Measurements from ENCODE around the gene RBM15B.

RBM15B gene

DNA sequence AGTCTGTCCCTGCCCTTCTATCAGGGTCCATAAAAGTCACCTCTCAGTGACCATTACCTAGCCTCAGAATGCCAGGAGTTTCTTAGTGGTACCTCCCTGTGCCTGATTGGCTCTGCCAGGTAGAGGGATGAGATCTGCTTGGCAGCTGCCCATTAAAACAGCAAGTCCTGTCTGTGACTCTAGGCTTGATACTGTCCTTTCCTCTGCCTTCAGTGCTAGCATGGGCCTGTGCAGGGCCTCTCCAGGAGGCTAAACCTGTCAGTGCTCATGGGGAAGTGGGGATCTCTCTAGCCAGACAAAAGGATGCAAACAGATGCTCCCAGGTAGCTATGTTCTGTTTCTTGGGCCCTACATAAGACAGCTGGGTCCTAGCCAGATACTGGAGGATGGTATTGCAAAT, 15.9 kb upstream of the RBM15B start:
- in situ Hi-C loops (cut with HindIII; ENCODE audit: low sequenced_read_pairs) = loop anchor here (25.0 kb wide), 1 partner anchor 1038 kb away; the partner anchor contains the start of genes RASSF1, TUSC2 and ZMYND10

DNA sequence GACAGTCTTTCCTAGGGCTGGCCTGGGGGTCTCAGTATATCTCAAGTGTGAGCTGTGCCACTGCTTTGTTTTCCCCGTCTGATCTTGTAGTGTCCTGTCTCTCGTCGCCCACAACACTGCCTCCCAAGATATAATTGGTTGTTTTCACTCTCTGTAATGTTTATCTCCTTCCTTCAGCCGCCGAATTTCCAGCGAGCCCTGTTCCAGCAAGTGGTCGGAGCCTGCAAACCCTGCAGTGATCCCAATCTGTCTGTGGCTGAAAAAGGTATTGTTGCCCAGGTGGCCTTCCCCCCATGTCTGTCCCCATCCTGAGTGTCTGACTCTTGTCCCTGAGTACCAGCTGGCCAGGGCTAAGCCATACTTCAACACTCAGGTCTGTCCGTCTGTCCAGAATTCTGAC, 15.5 kb upstream of the RBM15B start:
- in situ Hi-C loops (cut with HindIII; ENCODE audit: low sequenced_read_pairs) = loop anchor here (25.0 kb wide), 1 partner anchor 1038 kb away; the partner anchor contains the start of genes RASSF1, TUSC2 and ZMYND10

DNA sequence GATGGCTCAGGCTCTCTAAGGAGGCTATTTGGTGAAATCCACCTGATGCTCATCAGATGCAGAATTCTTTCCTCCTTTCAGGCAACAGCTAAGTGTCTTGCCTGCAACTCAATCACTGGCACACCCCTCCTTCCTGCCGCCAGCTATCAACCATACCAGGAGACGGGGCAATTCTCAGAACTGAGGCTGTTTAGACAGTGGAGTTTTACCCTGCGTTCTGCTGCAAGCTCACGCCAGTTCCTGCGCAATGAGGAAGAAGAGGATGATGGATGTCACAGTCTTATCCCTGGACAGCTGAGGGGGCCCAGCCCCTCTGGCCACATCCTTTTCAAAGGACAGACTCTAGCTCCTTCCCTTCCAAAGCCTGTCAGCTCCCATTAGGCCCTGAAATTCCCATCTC, 13.0 kb upstream of the RBM15B start:
- in situ Hi-C loops (cut with HindIII; ENCODE audit: low sequenced_read_pairs) = loop anchor here (25.0 kb wide), 1 partner anchor 1041 kb away; the partner anchor contains the start of genes RASSF1, TUSC2 and ZMYND10

DNA sequence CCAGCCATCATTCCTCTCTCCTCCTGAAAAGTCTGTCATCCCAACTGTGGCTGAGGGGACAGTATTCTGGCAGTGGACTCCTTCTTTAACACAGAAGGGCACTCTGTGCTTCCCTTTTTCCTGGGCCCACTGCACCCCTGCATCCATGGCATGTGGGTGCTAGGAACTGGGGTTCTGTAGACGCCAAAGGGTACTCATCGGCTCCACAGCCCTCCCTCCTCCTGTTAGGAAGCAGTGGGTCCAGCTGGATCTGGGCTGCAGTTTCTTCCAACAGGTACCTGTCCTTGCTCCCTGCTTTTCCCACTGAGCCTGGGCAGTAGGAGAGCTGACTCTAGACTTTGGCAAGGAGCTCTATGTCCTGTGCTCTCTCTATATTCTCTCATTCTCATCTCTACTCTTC, 12.4 kb upstream of the RBM15B start:
- in situ Hi-C loops (cut with HindIII; ENCODE audit: low sequenced_read_pairs) = loop anchor here (25.0 kb wide), 1 partner anchor 1041 kb away; the partner anchor contains the start of genes RASSF1, TUSC2 and ZMYND10

DNA sequence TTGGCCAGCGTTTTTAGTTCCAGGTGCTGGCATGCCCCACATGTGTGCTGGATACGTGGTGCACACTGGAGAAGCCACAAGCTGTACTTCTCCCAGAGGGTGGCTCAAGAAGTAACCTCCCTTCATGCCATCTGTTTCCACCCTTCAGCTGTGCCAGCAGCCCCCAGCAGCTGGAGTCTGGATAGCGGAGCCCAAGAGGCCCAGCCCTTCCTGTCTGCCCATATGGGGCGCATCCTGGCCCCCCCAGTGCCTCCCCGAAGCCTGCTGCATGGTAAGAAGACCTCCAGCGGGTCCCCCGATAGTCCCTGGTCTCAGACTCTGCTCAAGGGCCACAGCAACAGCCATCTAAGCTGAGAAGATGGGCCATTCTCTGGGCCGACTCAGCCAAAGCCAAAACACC, 11.8 kb upstream of the RBM15B start:
- in situ Hi-C loops (cut with HindIII; ENCODE audit: low sequenced_read_pairs) = loop anchor here (25.0 kb wide), 1 partner anchor 1042 kb away; the partner anchor contains the start of genes RASSF1, TUSC2 and ZMYND10

DNA sequence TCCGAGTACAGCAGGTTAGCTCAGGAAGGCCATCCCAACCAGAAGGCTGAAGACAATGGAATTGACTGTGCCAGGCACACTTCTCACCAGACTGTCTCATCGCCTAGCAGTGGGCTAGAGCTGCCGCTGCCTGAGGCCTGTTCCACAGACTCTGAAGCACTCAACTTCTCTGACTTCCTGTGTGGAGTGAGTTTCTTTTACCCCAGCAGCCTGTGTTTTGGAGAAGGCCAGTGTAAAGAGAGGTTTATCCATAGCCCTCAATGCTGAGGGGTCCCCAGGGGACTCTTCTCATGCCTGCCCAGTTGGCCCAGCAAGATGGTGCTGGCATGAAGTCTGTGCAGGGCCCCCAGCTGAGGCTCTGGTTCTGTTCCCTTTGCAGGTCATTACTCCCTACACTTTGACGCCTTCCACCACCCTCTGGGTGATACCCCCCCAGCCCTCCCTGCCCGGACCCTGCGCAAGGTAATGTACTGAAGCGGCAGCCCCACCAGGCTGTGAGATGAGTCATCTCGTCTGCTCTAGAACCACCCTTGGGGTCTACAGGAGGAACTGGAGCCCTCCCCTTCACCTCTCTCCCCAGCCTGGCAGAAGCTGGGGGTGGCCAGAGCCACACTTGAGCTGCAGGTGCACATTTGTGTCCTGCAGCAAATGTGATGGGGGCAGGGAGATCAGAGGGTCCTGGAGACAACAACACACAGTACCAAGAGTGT, 11.2 kb upstream of the RBM15B start:
- in situ Hi-C loops (cut with HindIII; ENCODE audit: low sequenced_read_pairs) = loop anchor here (25.0 kb wide), 1 partner anchor 1043 kb away; the partner anchor contains the start of genes RASSF1, TUSC2 and ZMYND10

DNA sequence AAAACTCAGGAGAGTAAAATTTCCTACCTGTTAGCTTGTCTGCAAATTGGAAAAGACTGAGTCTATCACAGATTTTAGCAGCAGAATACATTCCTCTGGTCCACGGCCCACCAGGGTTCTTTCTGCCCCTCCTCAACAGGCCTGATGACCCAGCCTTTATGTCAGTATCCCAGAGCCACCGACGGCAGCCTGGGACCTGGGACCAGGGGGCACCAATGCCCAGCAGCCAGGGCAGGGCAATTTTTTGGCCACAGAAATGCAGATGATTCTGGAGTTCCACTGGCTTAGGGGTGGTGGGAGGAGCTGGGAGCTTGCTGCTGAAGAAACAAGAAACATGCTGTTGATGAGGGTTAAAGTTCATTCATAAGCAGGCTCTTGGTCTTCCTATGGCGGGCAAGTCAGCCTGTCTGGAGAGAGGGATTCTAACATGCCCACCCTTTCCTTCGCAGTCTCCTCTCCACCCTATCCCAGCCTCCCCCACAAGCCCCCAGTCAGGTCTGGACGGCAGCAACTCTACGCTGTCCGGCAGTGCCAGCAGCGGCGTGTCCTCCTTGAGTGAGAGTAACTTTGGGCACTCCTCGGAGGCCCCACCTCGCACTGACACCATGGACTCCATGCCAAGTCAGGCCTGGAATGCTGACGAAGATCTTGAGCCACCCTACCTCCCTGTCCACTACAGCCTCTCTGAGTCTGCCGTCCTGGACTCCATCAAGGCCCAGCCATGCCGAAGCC, 10.3 kb upstream of the RBM15B start:
- in situ Hi-C loops (cut with HindIII; ENCODE audit: low sequenced_read_pairs) = loop anchor here (25.0 kb wide), 1 partner anchor 1043 kb away; the partner anchor contains the start of genes RASSF1, TUSC2 and ZMYND10

DNA sequence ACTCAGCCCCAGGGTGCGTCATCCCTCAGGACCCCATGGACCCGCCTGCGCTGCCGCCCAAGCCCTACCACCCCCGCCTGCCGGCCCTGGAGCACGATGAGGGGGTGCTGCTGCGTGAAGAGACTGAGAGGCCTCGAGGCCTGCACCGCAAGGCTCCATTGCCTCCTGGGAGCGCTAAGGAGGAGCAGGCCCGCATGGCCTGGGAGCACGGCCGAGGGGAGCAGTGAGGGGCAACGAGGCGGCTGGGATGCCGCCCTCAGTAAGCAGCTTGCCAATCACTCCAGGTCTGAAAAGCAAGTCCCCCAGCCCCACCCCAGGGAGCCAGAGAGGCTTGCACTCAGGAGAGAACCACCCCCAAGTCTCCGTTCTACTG, 9.8 kb upstream of the RBM15B start:
- in situ Hi-C loops (cut with HindIII; ENCODE audit: low sequenced_read_pairs) = loop anchor here (25.0 kb wide), 1 partner anchor 1044 kb away; the partner anchor contains the start of genes RASSF1, TUSC2 and ZMYND10

DNA sequence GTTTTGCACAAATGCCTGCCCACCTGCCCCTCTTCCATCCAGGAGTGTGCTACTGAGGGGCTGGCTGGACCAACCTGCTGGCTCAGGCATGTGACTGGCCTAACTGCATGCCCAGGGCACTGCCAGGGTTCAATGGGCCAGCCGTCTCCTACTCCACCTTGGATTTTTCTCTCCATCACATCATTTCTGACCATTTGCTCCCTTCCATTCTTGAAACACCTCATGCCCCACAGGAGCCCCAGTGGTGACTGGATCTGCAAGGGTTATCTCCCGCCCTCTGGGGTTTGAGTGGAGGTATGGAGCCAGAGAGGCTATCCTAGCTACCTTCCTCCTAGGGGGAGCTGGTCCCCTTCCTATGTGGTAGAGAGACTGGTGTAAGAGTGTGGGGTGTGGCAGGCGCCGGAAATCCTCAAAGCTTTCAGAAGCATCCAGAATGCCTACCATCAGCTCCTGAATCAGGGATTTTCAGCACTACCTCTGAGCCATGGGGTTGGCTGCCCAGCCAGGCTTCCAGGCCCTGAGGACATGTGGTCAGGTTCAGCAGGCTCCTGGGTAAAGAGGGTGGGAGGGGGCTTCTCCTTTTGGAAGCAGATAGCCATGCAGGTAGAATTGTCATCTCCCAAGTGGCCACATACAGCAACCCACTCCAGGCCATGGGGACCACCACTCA, 8.9 kb upstream of the RBM15B start:
- in situ Hi-C loops (cut with HindIII; ENCODE audit: low sequenced_read_pairs) = loop anchor here (25.0 kb wide), 1 partner anchor 1045 kb away; the partner anchor contains the start of genes RASSF1, TUSC2 and ZMYND10

DNA sequence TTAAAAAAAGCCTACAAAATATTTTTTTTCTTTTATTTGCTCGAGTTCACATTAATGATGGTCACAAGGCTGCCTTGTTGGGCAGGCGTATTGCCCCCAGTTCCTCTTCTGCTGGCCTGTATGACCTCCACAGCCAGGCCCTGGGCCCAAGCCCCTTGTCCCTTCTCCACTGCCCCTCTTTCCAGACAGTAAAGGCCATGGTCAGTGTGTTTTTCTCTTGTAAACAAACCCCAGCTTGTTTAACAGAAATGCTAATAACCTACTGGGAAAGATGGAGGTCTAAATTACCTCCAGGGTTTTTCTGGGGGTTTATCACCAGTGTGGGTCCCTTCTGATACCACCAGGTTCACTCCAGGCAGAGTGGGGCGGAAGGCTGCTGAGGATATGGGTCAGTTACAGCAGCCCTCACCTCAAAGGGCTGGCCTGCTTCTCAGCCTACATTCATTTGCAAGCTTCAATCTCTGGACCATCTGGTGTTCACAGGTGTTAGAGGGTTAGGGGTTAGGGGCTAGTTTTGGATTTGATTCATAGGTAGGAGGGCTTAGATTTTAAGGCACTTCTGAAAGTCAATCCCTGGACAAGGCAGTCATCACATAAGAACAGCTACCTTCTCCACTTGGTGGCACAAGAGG, 8.0 kb upstream of the RBM15B start:
- in situ Hi-C loops (cut with HindIII; ENCODE audit: low sequenced_read_pairs) = loop anchor here (25.0 kb wide), 1 partner anchor 1046 kb away; the partner anchor contains the start of genes RASSF1, TUSC2 and ZMYND10

DNA sequence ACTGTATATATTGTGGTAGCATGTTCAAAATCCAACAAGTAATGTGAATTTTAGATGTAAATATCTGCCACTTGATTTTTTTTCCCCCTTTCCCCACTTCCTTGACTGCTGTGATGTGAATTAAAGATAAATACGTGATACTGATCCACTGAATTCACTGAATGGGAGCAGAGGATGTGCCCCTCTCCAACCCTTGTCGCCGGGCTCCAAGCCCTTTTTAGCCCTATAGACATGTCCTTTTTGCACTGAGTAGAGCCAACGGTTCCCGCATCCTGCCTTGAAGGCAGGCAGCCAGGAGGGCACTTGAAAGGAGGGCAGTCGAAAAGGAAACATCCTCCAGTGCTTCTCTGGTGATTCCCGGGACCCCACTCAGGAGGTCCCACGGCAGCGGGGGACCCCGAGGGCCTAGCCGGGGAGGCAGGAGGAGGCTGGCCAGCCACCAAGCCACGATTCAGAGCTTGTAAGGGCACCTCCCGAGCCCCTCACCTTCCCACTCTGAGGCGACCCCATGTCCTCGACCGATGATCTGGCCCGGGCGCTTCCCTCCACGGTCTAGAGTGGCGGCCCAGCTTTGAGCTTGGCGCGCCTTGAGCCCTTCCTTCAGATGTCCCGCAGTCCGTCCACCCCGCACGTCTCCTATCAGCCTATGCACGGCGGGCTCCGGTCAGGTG, 6.9 kb upstream of the RBM15B start:
- in situ Hi-C loops (cut with HindIII; ENCODE audit: low sequenced_read_pairs) = loop anchor here (25.0 kb wide), 1 partner anchor 1047 kb away; the partner anchor contains the start of genes RASSF1, TUSC2 and ZMYND10

DNA sequence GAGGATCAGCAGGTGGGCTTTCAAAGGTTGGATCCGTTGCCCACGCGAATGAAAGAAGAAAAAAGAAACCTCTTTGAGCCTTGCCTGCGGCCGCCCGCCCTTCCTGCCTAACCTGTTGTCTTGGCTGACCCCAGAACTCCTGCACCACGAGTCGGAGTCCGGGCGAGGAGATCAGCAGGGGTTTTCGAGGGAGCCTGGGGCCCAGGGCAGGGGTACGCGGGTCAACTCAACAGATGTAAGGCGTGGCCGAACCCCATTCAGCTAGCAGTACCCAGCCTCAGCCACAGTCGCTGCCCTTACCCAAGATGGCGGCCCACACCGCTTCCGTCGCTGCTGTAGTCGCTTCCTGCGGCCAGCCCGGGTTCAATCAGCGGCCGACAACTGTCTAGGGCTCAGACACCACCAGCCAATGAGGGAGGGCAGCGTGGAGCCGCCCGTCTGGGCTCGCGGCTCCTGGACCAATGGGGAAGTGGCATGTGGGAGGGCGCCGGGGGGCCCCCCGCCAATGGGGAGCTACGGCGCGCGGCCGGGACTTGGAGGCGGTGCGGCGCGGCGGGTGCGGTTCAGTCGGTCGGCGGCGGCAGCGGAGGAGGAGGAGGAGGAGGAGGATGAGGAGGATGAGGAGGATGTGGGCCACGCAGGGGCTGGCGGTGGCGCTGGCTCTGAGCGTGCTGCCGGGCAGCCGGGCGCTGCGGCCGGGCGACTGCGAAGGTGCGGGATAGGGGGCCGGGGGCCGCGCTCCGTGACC, 6.2 kb upstream of the RBM15B start, which contains the start of gene MANF:
Gene MANF (plus strand): TSS at position 566 of the 748 bp plus-strand sequence. CDS start 52 bp downstream, at position 618.
- in situ Hi-C loops (cut with HindIII; ENCODE audit: low sequenced_read_pairs) = loop anchor here (25.0 kb wide), 1 partner anchor 1048 kb away; the partner anchor contains the start of genes RASSF1, TUSC2 and ZMYND10

DNA sequence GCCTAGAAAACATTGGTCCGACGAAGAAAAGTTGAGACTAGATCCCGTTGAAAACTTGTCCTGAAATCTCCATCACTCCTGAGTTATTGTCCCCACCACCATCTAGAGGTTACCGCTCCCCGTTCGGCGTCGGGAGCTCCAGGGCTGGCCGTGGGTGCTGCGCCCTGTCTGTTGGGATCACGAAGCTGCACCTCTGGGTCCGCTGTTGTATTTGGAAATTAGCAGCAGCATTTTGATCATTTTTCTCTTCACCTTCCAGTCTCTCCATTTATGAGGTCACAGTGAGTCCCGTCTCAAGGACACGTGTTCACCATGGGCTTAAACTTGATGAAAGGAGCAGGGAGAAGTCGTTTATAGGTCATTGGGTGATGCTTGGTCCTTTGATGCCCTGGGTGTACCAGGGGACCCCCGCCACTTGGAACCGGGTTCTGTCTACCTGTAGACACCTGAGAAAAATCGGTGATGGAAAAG, 5.4 kb upstream of the RBM15B start:
- in situ Hi-C loops (cut with HindIII; ENCODE audit: low sequenced_read_pairs) = loop anchor here (25.0 kb wide), 1 partner anchor 1048 kb away; the partner anchor contains the start of genes RASSF1, TUSC2 and ZMYND10

DNA sequence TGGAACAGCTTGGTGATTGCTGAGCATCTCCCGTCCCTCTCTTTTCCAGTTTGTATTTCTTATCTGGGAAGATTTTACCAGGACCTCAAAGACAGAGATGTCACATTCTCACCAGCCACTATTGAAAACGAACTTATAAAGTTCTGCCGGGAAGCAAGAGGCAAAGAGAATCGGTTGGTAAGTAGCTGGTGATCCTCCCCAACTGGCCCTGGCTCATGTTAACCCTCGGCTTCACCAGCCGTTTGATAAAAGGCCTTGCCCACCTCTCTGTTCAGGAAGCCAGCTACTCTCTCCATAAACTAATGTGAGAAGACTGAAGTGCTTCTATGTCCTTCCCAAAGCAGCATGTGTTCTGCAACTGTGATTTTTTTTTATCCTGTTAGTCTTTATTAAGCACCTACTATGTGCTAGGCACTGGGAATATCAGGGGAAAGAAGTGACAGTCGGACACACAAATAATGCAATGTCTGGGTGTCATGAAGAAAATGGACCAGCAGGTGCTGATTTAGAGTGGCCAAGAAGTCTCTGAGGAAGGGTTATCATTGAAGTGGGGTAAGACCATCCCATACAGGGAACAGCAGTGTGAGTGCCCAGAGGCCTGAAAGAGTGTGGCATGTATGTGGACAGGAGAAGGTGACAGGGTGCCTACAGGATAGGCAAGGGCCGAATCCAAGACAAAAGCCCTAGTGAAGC, 4.8 kb upstream of the RBM15B start:
- in situ Hi-C loops (cut with HindIII; ENCODE audit: low sequenced_read_pairs) = loop anchor here (25.0 kb wide), 1 partner anchor 1049 kb away; the partner anchor contains the start of genes RASSF1, TUSC2 and ZMYND10

DNA sequence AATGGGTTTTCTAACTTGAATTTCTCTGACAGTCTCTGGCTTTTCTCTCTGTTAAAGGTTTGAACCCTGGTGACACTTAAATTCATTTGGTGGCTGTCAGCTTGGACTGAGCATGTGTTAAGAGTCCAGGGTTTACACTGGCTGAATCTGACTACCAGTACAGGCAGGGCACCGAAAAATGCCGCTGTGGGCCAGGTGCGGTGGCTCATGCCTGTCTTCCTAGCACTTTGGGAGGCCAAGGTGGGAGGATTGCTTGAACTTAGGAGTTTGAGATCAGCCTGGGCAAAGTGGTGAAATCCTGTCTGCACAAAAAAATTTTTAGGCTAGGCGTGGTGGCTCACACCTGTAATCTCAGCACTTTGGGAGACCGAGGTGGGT, 4.2 kb upstream of the RBM15B start:
- in situ Hi-C loops (cut with HindIII; ENCODE audit: low sequenced_read_pairs) = loop anchor here (25.0 kb wide), 1 partner anchor 1050 kb away; the partner anchor contains the start of genes RASSF1, TUSC2 and ZMYND10

DNA sequence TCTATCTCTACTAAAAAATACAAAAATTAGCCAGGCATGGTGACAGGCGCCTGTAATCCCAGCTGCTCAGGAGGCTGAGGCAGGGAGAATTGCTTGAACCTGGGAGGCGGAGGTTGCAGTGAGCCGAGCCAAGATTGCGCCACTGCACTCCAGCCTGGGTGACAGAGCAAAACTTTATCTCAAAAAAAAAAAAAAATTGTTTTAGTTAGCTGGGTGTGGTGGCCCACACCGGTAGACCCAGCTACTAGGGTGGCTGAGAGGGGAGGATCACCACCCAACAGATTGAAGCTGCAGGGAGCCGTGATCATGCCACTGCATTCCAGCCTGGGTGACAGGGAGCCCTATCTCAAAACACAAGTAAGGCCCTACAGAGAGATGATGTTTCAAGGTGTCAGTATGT, 3.8 kb upstream of the RBM15B start:
- in situ Hi-C loops (cut with HindIII; ENCODE audit: low sequenced_read_pairs) = loop anchor here (25.0 kb wide), 1 partner anchor 1050 kb away; the partner anchor contains the start of genes RASSF1, TUSC2 and ZMYND10

DNA sequence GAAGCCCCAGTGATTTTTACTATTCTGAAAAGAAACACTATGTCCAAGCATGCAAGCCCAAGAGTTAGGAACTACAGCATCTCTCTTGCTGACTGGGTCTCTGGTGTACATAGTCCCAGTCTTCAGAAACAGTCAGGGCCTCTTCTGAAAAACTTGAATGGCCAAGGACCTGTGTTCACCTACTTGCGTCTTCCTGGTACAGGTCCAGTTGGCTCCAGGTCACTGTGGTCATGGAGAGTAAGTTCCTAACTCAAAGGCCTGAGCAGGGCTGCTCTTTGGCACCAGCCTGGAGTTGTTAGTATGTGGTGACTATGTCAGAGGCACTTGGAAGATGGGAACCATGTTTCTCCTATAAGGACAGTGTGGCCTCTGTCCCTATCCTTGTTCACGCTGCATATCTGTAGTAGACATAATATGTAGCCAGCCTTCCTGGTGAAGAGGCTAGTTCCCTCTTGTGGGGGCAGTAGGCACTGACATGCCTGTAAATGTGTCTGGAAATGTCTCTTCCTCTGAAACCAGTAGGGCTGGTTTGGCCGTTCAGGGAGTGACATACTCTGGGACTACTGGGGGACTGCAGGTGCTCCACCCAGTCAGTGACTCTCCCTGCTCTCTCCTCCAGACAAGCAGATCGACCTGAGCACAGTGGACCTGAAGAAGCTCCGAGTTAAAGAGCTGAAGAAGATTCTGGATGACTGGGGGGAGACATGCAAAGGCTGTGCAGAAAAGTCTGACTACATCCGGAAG, 2.6 kb upstream of the RBM15B start:
- in situ Hi-C loops (cut with HindIII; ENCODE audit: low sequenced_read_pairs) = loop anchor here (25.0 kb wide), 1 partner anchor 1051 kb away; the partner anchor contains the start of genes RASSF1, TUSC2 and ZMYND10
